ENCODE results near the gene BMS1. TPM values are rescaled to one million over a fixed set of nuclear protein-coding genes. Genes with fewer than 3 reads are reported as not detected.

The BMS1 gene
- total RNA-seq, 4 donors from 2014 or later: 18.7 to 26.5 (median 21.7) TPM

GRCh38 chr10:42754155-42755027, 28.2 kb upstream of the BMS1 start:
- Histone ChIP-seq H3K27ac (peak overlapping the region in 1 of 4 donors; percentile 45), H3K9me3 (no peaks in the 10 kb centered on the region), H3K27me3 (peaks cover 26 to 59% (median 50%) of the 10 kb centered on the region in 3 donors), H3K36me3 (no peaks in the 10 kb centered on the region), H3K4me1 (peaks cover 7 to 24% of the 10 kb centered on the region in 2 donors), H3K4me3 (peak overlapping the region; percentile 56 to 74 (median 61))
- no peak for TF ChIP-seq POLR2A (IDR thresholded peaks at IDR 0.05)
- no peak for TF ChIP-seq CTCF (IDR thresholded peaks at IDR 0.05 in 4 of 5, conservative IDR thresholded peaks at IDR 0.05 in 1 of 5)
- in situ Hi-C loops (cut with MboI; ENCODE audit: low sequenced_read_pairs in 4 of 4): loop anchor here in 1 of 4 donors (25.0 kb wide), 1 partner anchor 358 kb away; no protein-coding TSS in a partner anchor
- peak in 1 of 2 donors; percentile 17 for ATAC-seq
- no peak for DNase-seq
- intact Hi-C loops (cut with DNase I; ENCODE audit: low total_unique reads): no loop called here

- in situ Hi-C loops (cut with MboI; ENCODE audit: low sequenced_read_pairs in 4 of 4): loop anchor here in 1 of 4 donors (25.0 kb wide), 1 partner anchor 357 kb away; no protein-coding TSS in a partner anchor
- intact Hi-C loops (cut with DNase I; ENCODE audit: low total_unique reads): no loop called here
- H3K27ac ChIP-seq: peak overlapping the region in 1 of 4 donors; percentile 45
- ATAC-seq: no peak
- no peak for DNase-seq
- TF ChIP-seq CTCF (IDR thresholded peaks at IDR 0.05 in 4 of 5, conservative IDR thresholded peaks at IDR 0.05 in 1 of 5) (no peak), POLR2A (IDR thresholded peaks at IDR 0.05) (no peak)
- H3K9me3 ChIP-seq: no peaks in the 10 kb centered on the region
- peak overlapping the region; percentile 56 to 74 (median 61) for H3K4me3 ChIP-seq
- H3K36me3 ChIP-seq: no peaks in the 10 kb centered on the region
- peaks cover 7 to 24% of the 10 kb centered on the region in 2 donors for H3K4me1 ChIP-seq
- H3K27me3 ChIP-seq: peaks cover 26 to 59% (median 54%) of the 10 kb centered on the region in 3 donors
Measured at GRCh38 chr10:42755028-42755451, 27.6 kb upstream of the BMS1 start.

DNA sequence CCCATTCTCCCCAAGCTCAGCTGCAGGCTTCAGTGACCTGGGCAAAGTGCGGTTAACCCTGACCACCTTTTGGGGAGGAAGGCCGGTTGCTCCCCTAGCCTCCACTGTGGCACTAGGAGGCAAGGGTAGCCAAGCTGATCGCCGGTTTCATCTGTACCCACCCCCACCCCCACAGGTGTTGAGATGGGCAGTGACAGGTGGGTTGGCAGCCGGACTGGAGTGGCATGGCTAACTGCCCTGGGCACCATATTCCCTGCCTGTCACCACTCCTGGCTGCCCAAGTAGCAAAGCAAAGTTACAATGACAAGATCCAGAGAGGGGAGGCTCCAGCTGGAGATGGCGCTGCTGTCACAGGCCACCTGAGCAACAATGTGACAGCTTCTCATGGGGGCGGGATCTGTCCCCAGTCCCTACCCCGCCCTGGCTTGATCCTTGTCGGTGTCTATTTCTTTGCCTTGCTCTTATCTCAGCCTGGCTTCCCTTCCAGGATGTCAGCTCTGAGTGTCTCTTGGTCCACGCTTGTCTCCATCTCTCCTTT, 27.0 kb upstream of the BMS1 start:
- no peak for ATAC-seq
- Histone ChIP-seq H3K4me3 (peak overlapping the region; percentile 56 to 74 (median 61)), H3K27me3 (peaks cover 26 to 59% (median 48%) of the 10 kb centered on the region in 3 donors), H3K9me3 (no peaks in the 10 kb centered on the region), H3K4me1 (peaks cover 7 to 24% of the 10 kb centered on the region in 2 donors), H3K36me3 (no peaks in the 10 kb centered on the region), H3K27ac (no peak overlapping the region)
- TF ChIP-seq POLR2A (IDR thresholded peaks at IDR 0.05) (no peak), CTCF (IDR thresholded peaks at IDR 0.05 in 4 of 5, conservative IDR thresholded peaks at IDR 0.05 in 1 of 5) (no peak)
- in situ Hi-C loops (cut with MboI; ENCODE audit: low sequenced_read_pairs in 4 of 4) (loop anchor here in 1 of 4 donors (25.0 kb wide), 1 partner anchor 357 kb away; no protein-coding TSS in a partner anchor), intact Hi-C loops (cut with DNase I; ENCODE audit: low total_unique reads) (no loop called here)
- DNase-seq: no peak

- no peaks in the 10 kb centered on the region for H3K9me3 ChIP-seq
- no peaks in the 10 kb centered on the region for H3K4me1 ChIP-seq
- no peak overlapping the region for H3K4me3 ChIP-seq
- DNase-seq (no peak), ATAC-seq (no peak)
- H3K27me3 ChIP-seq: peaks cover 0 to 12% (median 0%) of the 10 kb centered on the region in 3 donors
- H3K36me3 ChIP-seq: no peaks in the 10 kb centered on the region
- TF ChIP-seq POLR2A (IDR thresholded peaks at IDR 0.05) (no peak), CTCF (IDR thresholded peaks at IDR 0.05 in 4 of 5, conservative IDR thresholded peaks at IDR 0.05 in 1 of 5) (no peak)
- in situ Hi-C loops (cut with MboI; ENCODE audit: low sequenced_read_pairs in 4 of 4): loop anchor here in 1 of 4 donors (25.0 kb wide), 1 partner anchor 344 kb away; no protein-coding TSS in a partner anchor
- H3K27ac ChIP-seq: no peak overlapping the region
- intact Hi-C loops (cut with DNase I; ENCODE audit: low total_unique reads): no loop called here
Measured at GRCh38 chr10:42767906-42768305, 14.7 kb upstream of the BMS1 start.
